ENCODE results near the gene PGS1. TPM values are rescaled to one million over a fixed set of nuclear protein-coding genes. Genes with fewer than 3 reads are reported as not detected.

The PGS1 gene
- polyA plus RNA-seq, 3 donors, result 26.0 to 87.1 (median 28.0) TPM

DNA sequence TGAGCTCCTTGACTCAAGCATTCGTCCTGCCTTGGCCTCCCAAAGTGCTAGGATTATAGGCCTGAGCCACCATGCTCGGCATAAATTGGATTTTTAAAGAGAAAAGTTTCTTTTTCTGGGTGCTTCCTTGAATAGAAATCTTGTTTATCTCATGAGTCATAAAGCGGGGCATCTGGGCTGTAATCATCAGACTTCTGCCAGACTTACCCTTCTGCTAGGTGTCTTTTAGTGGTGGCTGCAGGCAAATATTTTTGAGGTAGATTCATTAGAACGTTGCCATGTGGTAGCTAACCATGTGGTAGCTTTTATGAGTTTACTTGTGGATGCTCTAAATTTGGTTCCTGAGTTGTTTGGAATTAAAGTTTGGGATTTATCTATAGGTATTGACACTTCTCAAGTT, 13.4 kb downstream of the PGS1 start:
- H3K9me3 ChIP-seq (replicated peaks in 1 of 2; ENCODE audit: control insufficient read depth in 1 of 2, insufficient read depth in 1 of 2, low read length in 2 of 2), result no peaks in the 10 kb centered on the region
- 93% methylated on average over 3 of the region's 4 CpGs for WGBS (ENCODE audit: insufficient coverage)
- no peak overlapping the region for H2AFZ ChIP-seq (ENCODE audit: insufficient read depth, low read depth, low read length, poor library complexity, severe bottlenecking)
- peaks cover 38 to 39% of the 10 kb centered on the region in 2 donors for H3K4me1 ChIP-seq (ENCODE audit: control insufficient read depth in 1 of 2, insufficient read depth in 2 of 2, low read length in 2 of 2)
- no peak overlapping the region for H3K4me3 ChIP-seq (replicated peaks in 1 of 3; ENCODE audit: low read depth in 2 of 3, low read length in 3 of 3)
- H3K4me1 Mint-ChIP-seq, result peaks cover 37% of the 10 kb centered on the region
- DNase-seq, result no peak
- intact Hi-C loops (cut with micrococcal nuclease), result no loop called here
- H4K20me1 ChIP-seq (ENCODE audit: insufficient read depth, low read length), result peaks cover 47% of the 10 kb centered on the region
- no peak overlapping the region for H3K9ac ChIP-seq (ENCODE audit: insufficient read depth, low read length, poor library complexity, severe bottlenecking)
- H3K9me3 Mint-ChIP-seq, result no peaks in the 10 kb centered on the region
- no peak for TF ChIP-seq CTCF (IDR thresholded peaks at IDR 0.05)
- peaks cover 60 to 76% of the 10 kb centered on the region in 2 donors for H3K36me3 Mint-ChIP-seq
- peaks cover 36 to 66% of the 10 kb centered on the region in 2 donors for H3K36me3 ChIP-seq (replicated peaks in 1 of 2; ENCODE audit: control insufficient read depth in 1 of 2, insufficient read depth in 2 of 2, low read length in 2 of 2)
- H3K4me2 ChIP-seq (replicated peaks; ENCODE audit: extremely low read depth, low read length, poor library complexity, severe bottlenecking), result no peak overlapping the region
- peaks cover 86% of the 10 kb centered on the region for H3K79me2 ChIP-seq (ENCODE audit: insufficient read depth, low read length)
- no peak overlapping the region for H3K4me3 Mint-ChIP-seq
- H3K27me3 ChIP-seq (ENCODE audit: control insufficient read depth in 2 of 2, insufficient read depth in 2 of 2, low read length in 2 of 2), result no peaks in the 10 kb centered on the region
- peaks cover 0 to 1% (median 0%) of the 10 kb centered on the region in 3 donors for H3K27me3 Mint-ChIP-seq (ENCODE audit: low read depth in 3 of 3)
- peak overlapping the region in 4 of 7 donors; percentile 13 to 62 (median 47) for H3K27ac Mint-ChIP-seq
- no peak overlapping the region for H3K27ac ChIP-seq (ENCODE audit: low read depth in 1 of 2, low read length in 2 of 2)

DNA sequence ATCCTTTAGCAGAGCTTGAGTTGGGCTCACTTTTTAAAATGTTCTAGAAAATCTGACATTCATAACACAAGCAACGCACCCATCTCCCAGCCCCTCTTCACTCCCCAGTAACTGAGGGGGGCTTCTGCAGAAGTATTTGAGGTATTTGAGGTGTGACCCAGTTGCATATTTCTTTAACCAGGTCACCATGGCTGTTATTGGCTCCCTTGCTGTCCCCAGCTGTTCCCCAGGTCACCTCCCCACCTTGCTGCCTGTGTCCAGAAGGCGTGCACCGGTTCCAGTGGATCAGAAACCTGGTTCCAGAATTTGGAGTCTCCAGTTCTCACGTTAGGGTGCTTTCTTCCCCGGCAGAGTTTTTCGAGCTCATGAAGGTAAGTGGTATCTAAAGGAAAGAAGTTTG, 13.8 kb downstream of the PGS1 start:
- Mint-ChIP-seq H3K36me3 (peaks cover 65 to 79% of the 10 kb centered on the region in 2 donors), H3K4me3 (no peak overlapping the region), H3K27me3 (ENCODE audit: low read depth in 3 of 3) (peaks cover 0 to 1% (median 0%) of the 10 kb centered on the region in 3 donors), H3K4me1 (peaks cover 34% of the 10 kb centered on the region), H3K27ac (peak overlapping the region in 4 of 7 donors; percentile 48 to 73 (median 57)), H3K9me3 (no peaks in the 10 kb centered on the region)
- WGBS (ENCODE audit: insufficient coverage), result 100% methylated on average over 3 of the region's 6 CpGs
- no peak for TF ChIP-seq CTCF (IDR thresholded peaks at IDR 0.05)
- Histone ChIP-seq H3K36me3 (replicated peaks in 1 of 2; ENCODE audit: control insufficient read depth in 1 of 2, insufficient read depth in 2 of 2, low read length in 2 of 2) (peaks cover 40 to 71% of the 10 kb centered on the region in 2 donors), H3K27me3 (ENCODE audit: control insufficient read depth in 2 of 2, insufficient read depth in 2 of 2, low read length in 2 of 2) (no peaks in the 10 kb centered on the region), H3K4me1 (ENCODE audit: control insufficient read depth in 1 of 2, insufficient read depth in 2 of 2, low read length in 2 of 2) (peaks cover 34% of the 10 kb centered on the region in 2 donors), H3K4me3 (replicated peaks in 1 of 3; ENCODE audit: low read depth in 2 of 3, low read length in 3 of 3) (no peak overlapping the region), H3K79me2 (ENCODE audit: insufficient read depth, low read length) (peaks cover 86% of the 10 kb centered on the region), H4K20me1 (ENCODE audit: insufficient read depth, low read length) (peaks cover 52% of the 10 kb centered on the region), H3K9me3 (replicated peaks in 1 of 2; ENCODE audit: control insufficient read depth in 1 of 2, insufficient read depth in 1 of 2, low read length in 2 of 2) (no peaks in the 10 kb centered on the region), H3K4me2 (replicated peaks; ENCODE audit: extremely low read depth, low read length, poor library complexity, severe bottlenecking) (no peak overlapping the region), H2AFZ (ENCODE audit: insufficient read depth, low read depth, low read length, poor library complexity, severe bottlenecking) (no peak overlapping the region), H3K9ac (ENCODE audit: insufficient read depth, low read length, poor library complexity, severe bottlenecking) (no peak overlapping the region), H3K27ac (ENCODE audit: low read depth in 1 of 2, low read length in 2 of 2) (peak overlapping the region in 1 of 2 donors; percentile 48)
- DNase-seq, result no peak
- intact Hi-C loops (cut with micrococcal nuclease), result no loop called here

All from CD14-positive monocyte (primary cell).